PC-9 (cell line): ENCODE results near the gene PPP6C.

Experiments used
- EZH2 ChIP-seq: fragments of 200-600 bp; sonication (generic); IDR thresholded peaks from 2 replicates; pipeline ENCODE4 v1.8.0; 2017; ENCODE audit warnings: antibody characterized with exemption, low read depth
- TF ChIP-seq, protein P1 (sequence below): fragments of 200-600 bp; sonication (generic); conservative IDR thresholded peaks from 2 replicates; pipeline ENCODE4 v1.6.1; 2017; ENCODE audit warnings: mixed run types, antibody characterized with exemption, mild to moderate bottlenecking, moderate library complexity

DNA sequence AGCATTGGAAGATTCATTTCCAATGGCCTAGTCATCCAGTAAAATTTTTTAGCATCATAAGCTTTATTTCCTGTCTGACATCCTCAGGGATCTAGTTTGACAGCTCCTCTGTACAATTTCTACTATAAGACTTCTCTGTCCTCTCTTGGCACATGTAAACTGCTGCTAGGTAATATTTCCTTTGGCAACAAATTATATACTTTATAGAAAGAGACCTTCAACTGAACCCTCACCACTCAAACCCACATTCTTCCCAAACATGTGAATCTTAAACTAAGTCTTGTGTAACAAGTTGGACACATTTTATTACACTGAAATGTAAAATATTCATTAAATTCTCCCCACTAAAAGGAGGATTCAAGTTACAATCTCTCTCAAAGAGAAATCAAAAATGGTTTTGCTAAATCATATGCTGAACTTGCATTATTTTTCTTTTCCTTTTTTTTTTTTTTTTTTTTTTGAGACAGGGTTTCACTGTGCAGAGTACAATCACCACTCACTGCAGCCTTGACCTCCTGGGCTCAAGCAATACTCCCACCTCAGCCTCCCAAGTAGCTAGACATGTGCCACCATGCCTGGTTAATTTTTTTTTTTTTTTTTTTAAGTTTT is 83.2 kb downstream of the PPP6C start:
- TF ChIP-seq, protein P1, sequence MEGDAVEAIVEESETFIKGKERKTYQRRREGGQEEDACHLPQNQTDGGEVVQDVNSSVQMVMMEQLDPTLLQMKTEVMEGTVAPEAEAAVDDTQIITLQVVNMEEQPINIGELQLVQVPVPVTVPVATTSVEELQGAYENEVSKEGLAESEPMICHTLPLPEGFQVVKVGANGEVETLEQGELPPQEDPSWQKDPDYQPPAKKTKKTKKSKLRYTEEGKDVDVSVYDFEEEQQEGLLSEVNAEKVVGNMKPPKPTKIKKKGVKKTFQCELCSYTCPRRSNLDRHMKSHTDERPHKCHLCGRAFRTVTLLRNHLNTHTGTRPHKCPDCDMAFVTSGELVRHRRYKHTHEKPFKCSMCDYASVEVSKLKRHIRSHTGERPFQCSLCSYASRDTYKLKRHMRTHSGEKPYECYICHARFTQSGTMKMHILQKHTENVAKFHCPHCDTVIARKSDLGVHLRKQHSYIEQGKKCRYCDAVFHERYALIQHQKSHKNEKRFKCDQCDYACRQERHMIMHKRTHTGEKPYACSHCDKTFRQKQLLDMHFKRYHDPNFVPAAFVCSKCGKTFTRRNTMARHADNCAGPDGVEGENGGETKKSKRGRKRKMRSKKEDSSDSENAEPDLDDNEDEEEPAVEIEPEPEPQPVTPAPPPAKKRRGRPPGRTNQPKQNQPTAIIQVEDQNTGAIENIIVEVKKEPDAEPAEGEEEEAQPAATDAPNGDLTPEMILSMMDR = no peak
- no peak for TF ChIP-seq EZH2
